ENCODE data around the gene CAPN12.

GRCh38 chr19:38788478-38789243, 44.4 kb upstream of the CAPN12 start, which contains the start of gene LGALS7B:
- TF ChIP-seq, protein P1, sequence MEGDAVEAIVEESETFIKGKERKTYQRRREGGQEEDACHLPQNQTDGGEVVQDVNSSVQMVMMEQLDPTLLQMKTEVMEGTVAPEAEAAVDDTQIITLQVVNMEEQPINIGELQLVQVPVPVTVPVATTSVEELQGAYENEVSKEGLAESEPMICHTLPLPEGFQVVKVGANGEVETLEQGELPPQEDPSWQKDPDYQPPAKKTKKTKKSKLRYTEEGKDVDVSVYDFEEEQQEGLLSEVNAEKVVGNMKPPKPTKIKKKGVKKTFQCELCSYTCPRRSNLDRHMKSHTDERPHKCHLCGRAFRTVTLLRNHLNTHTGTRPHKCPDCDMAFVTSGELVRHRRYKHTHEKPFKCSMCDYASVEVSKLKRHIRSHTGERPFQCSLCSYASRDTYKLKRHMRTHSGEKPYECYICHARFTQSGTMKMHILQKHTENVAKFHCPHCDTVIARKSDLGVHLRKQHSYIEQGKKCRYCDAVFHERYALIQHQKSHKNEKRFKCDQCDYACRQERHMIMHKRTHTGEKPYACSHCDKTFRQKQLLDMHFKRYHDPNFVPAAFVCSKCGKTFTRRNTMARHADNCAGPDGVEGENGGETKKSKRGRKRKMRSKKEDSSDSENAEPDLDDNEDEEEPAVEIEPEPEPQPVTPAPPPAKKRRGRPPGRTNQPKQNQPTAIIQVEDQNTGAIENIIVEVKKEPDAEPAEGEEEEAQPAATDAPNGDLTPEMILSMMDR (optimal IDR thresholded peaks at IDR 0.05 in 1 of 3, IDR thresholded peaks at IDR 0.05 in 1 of 3, conservative IDR thresholded peaks at IDR 0.05 in 1 of 3; ENCODE audit: extremely low read depth in 1 of 3, insufficient read depth in 2 of 3, low read length in 3 of 3) = no peak
- TF ChIP-seq EZH2 (IDR thresholded peaks at IDR 0.05; ENCODE audit: low read length) = no peak
